ENCODE results near the gene SALL4.

DNA sequence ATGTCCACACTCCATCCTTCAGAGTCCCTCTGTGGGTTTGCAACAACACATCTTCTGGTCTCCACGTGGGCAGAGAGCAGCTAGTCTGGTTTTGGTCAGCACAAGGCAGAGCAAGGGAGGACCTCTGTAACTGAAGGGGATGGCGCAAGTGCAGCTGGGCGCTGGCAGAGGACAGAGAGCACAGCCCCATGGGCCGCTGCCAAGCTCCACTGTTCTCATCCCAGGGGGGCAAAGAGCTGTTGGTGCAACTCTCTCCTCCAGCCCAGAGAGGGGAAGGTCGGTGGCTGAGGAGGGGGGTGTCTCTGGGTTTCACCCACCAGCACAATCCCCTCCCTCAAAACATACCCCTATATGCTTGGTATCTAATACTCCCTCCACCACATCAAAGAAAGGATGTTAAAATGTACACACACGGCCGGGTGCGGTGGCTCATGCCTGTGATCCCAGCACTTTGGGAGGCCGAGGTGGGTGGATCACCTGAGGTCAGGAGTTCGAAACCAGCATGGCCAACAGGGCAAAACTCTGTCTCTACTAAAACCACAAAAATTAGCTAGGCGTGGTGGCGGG lies 43.3 kb downstream of the SALL4 start:
- TF ChIP-seq, protein P1, sequence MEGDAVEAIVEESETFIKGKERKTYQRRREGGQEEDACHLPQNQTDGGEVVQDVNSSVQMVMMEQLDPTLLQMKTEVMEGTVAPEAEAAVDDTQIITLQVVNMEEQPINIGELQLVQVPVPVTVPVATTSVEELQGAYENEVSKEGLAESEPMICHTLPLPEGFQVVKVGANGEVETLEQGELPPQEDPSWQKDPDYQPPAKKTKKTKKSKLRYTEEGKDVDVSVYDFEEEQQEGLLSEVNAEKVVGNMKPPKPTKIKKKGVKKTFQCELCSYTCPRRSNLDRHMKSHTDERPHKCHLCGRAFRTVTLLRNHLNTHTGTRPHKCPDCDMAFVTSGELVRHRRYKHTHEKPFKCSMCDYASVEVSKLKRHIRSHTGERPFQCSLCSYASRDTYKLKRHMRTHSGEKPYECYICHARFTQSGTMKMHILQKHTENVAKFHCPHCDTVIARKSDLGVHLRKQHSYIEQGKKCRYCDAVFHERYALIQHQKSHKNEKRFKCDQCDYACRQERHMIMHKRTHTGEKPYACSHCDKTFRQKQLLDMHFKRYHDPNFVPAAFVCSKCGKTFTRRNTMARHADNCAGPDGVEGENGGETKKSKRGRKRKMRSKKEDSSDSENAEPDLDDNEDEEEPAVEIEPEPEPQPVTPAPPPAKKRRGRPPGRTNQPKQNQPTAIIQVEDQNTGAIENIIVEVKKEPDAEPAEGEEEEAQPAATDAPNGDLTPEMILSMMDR (IDR thresholded peaks at IDR 0.05): no peak
- no peak for TF ChIP-seq POLR2A (IDR thresholded peaks at IDR 0.05; ENCODE audit: low read depth)

Data from esophagus muscularis mucosa (tissue), 3 donors.